ENCODE measurements around the gene FOXN3. TPM values are rescaled to one million over a fixed set of nuclear protein-coding genes. Genes with fewer than 3 reads are reported as not detected.

The FOXN3 gene
- total RNA-seq, 2 donors from 2014 or later = 53.9 to 141 TPM

- no peaks in the 10 kb centered on the region for H3K36me3 ChIP-seq
- intact Hi-C loops (cut with DNase I) = no loop called here
- H3K27ac ChIP-seq = no peak overlapping the region
- TF ChIP-seq POLR2AphosphoS5 (IDR thresholded peaks at IDR 0.05) (no peak), CTCF (IDR thresholded peaks at IDR 0.05) (no peak), POLR2A (IDR thresholded peaks at IDR 0.05) (no peak)
- WGBS = 100% methylated on average over 3 of the region's 3 CpGs
- H3K9me3 ChIP-seq = no peaks in the 10 kb centered on the region
- no peak overlapping the region for H3K4me3 ChIP-seq
- no peaks in the 10 kb centered on the region for H3K27me3 ChIP-seq (replicated peaks; ENCODE audit: insufficient read depth)
- DNase-seq (ENCODE audit: low spot score) = no peak
- H3K4me1 ChIP-seq (replicated peaks) = peaks cover 6% of the 10 kb centered on the region
These were observed 33.0 kb downstream of the FOXN3 start for GRCh38 chr14:89384023-89384422.

GRCh38 chr14:89382901-89383845, 33.9 kb downstream of the FOXN3 start:
- no peak for TF ChIP-seq POLR2AphosphoS5 (IDR thresholded peaks at IDR 0.05)
- no peak for TF ChIP-seq CTCF (IDR thresholded peaks at IDR 0.05)
- WGBS = 91% methylated on average over 14 of the region's 14 CpGs
- H3K27me3 ChIP-seq (replicated peaks; ENCODE audit: insufficient read depth) = no peaks in the 10 kb centered on the region
- H3K27ac ChIP-seq = no peak overlapping the region
- no peak for DNase-seq (ENCODE audit: low spot score)
- peaks cover 6% of the 10 kb centered on the region for H3K4me1 ChIP-seq (replicated peaks)
- no peaks in the 10 kb centered on the region for H3K9me3 ChIP-seq
- intact Hi-C loops (cut with DNase I) = no loop called here
- no peaks in the 10 kb centered on the region for H3K36me3 ChIP-seq
- H3K4me3 ChIP-seq = no peak overlapping the region

GRCh38 chr14:89382487-89382886, 34.5 kb downstream of the FOXN3 start:
- Histone ChIP-seq H3K9me3 (no peaks in the 10 kb centered on the region), H3K36me3 (no peaks in the 10 kb centered on the region), H3K27me3 (replicated peaks; ENCODE audit: insufficient read depth) (no peaks in the 10 kb centered on the region), H3K4me1 (replicated peaks) (peaks cover 6% of the 10 kb centered on the region), H3K27ac (no peak overlapping the region), H3K4me3 (no peak overlapping the region)
- DNase-seq (ENCODE audit: low spot score) = no peak
- 94% methylated on average over 5 of the region's 5 CpGs for WGBS
- intact Hi-C loops (cut with DNase I) = no loop called here
- no peak for TF ChIP-seq CTCF (IDR thresholded peaks at IDR 0.05)
- TF ChIP-seq POLR2AphosphoS5 (IDR thresholded peaks at IDR 0.05) = no peak
- no peak for TF ChIP-seq POLR2A (IDR thresholded peaks at IDR 0.05)

- Histone ChIP-seq H3K9me3 (no peaks in the 10 kb centered on the region), H3K4me3 (no peak overlapping the region), H3K4me1 (replicated peaks) (no peaks in the 10 kb centered on the region), H3K27me3 (replicated peaks; ENCODE audit: insufficient read depth) (no peaks in the 10 kb centered on the region), H3K27ac (no peak overlapping the region), H3K36me3 (no peaks in the 10 kb centered on the region)
- 88% methylated on average over 16 of the region's 16 CpGs for WGBS
- intact Hi-C loops (cut with DNase I) = no loop called here
- no peak for DNase-seq (ENCODE audit: low spot score)
- TF ChIP-seq POLR2AphosphoS5 (IDR thresholded peaks at IDR 0.05) = no peak
These were observed 36.9 kb downstream of the FOXN3 start for GRCh38 chr14:89379891-89380820.

- Histone ChIP-seq H3K9me3 (no peaks in the 10 kb centered on the region), H3K36me3 (no peaks in the 10 kb centered on the region), H3K4me1 (replicated peaks) (no peaks in the 10 kb centered on the region), H3K27ac (no peak overlapping the region), H3K4me3 (no peak overlapping the region), H3K27me3 (replicated peaks; ENCODE audit: insufficient read depth) (no peaks in the 10 kb centered on the region)
- DNase-seq (ENCODE audit: low spot score) = no peak
- intact Hi-C loops (cut with DNase I) = no loop called here
- TF ChIP-seq POLR2AphosphoS5 (IDR thresholded peaks at IDR 0.05) (no peak), POLR2A (IDR thresholded peaks at IDR 0.05) (no peak), CTCF (IDR thresholded peaks at IDR 0.05) (no peak)
- WGBS = 95% methylated on average over 9 of the region's 9 CpGs
These were observed 38.0 kb downstream of the FOXN3 start for GRCh38 chr14:89379006-89379405.
